ENCODE results near the gene SLC22A9. TPM values are rescaled to one million over a fixed set of nuclear protein-coding genes. Genes with fewer than 3 reads are reported as not detected.

The SLC22A9 gene
- total RNA-seq, 6 experiments from 2014 or later, result 12.5 to 19.4 (median 15.3) TPM

DNA sequence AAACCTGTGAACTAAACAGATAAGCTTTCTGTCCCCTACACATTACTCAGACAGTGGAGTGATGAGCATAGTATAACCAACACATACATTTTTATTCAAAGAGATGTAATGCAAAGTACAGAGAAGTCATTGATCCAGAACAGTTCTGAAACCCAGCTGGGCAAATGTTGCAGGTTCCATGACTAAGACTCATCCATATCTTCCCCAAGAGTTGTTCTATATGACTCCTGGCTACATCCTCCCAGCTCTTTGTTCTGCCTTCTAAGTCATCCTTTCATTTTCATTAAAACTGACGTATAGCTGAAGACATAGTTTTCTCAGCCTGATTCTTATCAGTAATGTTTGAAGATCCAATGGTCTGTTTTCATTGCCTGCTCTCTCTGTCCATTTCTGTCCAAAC, 74.1 kb downstream of the SLC22A9 start:
- no peak for ATAC-seq
- Histone ChIP-seq H3K36me3 (no peaks in the 10 kb centered on the region), H3K27me3 (no peaks in the 10 kb centered on the region), H3K27ac (no peak overlapping the region), H3K4me3 (no peak overlapping the region), H3K4me1 (no peaks in the 10 kb centered on the region), H3K9me3 (no peaks in the 10 kb centered on the region)
- no peak for TF ChIP-seq POLR2A (IDR thresholded peaks at IDR 0.05)
- TF ChIP-seq, protein P1, sequence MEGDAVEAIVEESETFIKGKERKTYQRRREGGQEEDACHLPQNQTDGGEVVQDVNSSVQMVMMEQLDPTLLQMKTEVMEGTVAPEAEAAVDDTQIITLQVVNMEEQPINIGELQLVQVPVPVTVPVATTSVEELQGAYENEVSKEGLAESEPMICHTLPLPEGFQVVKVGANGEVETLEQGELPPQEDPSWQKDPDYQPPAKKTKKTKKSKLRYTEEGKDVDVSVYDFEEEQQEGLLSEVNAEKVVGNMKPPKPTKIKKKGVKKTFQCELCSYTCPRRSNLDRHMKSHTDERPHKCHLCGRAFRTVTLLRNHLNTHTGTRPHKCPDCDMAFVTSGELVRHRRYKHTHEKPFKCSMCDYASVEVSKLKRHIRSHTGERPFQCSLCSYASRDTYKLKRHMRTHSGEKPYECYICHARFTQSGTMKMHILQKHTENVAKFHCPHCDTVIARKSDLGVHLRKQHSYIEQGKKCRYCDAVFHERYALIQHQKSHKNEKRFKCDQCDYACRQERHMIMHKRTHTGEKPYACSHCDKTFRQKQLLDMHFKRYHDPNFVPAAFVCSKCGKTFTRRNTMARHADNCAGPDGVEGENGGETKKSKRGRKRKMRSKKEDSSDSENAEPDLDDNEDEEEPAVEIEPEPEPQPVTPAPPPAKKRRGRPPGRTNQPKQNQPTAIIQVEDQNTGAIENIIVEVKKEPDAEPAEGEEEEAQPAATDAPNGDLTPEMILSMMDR (IDR thresholded peaks at IDR 0.05), result no peak
- no peak for DNase-seq
- intact Hi-C loops (cut with DNase I), result no loop called here
- WGBS (ENCODE audit: insufficient coverage, low coverage, low lambda C conversion rate, missing lambda C conversion rate), result 35% methylated on average over 1 of the region's 1 CpG

DNA sequence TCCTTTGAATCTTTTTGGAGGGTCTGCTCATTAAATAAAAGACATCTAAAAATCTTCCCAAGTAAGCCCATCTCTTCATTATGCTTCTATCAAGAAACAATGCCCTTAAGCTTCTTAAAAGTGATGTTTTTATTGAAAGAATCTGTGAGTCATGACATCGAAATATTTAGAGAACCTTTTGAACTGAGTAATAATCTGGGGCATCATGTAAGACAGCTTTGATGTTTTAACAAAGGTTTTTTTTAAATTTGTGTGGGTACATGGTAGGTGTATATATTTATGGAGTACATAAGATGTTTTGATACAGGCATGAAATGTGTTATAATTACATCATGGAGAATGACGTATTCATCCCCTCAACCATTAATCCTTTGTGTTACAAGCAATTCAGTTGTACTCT, 74.6 kb downstream of the SLC22A9 start:
- no peak overlapping the region for H3K27ac ChIP-seq
- no peaks in the 10 kb centered on the region for H3K9me3 ChIP-seq
- no peak overlapping the region for H3K4me3 ChIP-seq
- no peaks in the 10 kb centered on the region for H3K4me1 ChIP-seq
- intact Hi-C loops (cut with DNase I), result no loop called here
- 63% methylated on average over 2 of the region's 2 CpGs for WGBS (ENCODE audit: insufficient coverage, low coverage, low lambda C conversion rate, missing lambda C conversion rate)
- no peak for TF ChIP-seq POLR2A (IDR thresholded peaks at IDR 0.05)
- TF ChIP-seq, protein P1 (IDR thresholded peaks at IDR 0.05), result no peak
- ATAC-seq (no peak), DNase-seq (no peak)
- H3K27me3 ChIP-seq, result no peaks in the 10 kb centered on the region
- no peaks in the 10 kb centered on the region for H3K36me3 ChIP-seq

DNA sequence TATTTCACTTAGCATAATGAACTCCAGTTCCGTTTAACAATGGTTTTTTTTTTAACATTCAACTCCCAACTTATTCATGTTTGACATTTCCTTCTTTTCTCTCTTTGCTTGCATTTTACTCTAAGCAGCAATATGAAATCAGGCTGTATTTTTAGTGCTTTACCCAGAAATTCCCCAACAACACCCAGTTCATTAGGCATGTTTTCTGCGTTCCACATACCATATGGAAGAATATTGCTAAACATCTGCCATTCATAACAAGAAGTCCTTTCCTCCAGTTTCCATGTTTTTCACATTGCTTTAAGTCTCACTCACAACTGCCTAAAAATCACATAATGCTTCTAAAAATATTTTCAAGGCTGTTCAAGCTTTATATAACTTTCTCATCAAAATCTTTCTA, 75.5 kb downstream of the SLC22A9 start:
- Histone ChIP-seq H3K27ac (no peak overlapping the region), H3K27me3 (no peaks in the 10 kb centered on the region), H3K9me3 (no peaks in the 10 kb centered on the region), H3K4me3 (no peak overlapping the region), H3K36me3 (no peaks in the 10 kb centered on the region), H3K4me1 (no peaks in the 10 kb centered on the region)
- intact Hi-C loops (cut with DNase I), result no loop called here
- 69% methylated on average over 2 of the region's 2 CpGs for WGBS (ENCODE audit: insufficient coverage, low coverage, low lambda C conversion rate, missing lambda C conversion rate)
- TF ChIP-seq, protein P1 (IDR thresholded peaks at IDR 0.05), result no peak
- no peak for TF ChIP-seq POLR2A (IDR thresholded peaks at IDR 0.05)
- no peak for ATAC-seq
- no peak for DNase-seq

DNA sequence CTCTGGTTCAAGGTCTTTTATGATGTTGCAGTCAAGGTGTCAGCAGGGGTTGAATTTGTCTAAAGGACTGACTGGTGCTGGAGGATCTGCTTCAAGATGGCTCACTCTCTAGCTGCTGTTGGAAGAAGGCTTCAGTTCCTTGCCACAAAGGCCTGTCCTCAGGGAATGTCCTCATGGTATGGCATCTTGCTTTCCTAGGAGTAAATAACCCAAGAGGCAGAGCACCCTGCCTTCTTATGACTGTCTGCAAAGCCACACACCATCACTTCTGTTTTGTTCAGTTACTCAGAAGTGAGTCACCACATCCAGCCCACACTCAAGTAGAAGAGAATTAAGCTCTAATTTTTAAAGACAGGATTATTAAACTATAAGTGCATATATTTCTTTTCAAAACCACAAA, 76.1 kb downstream of the SLC22A9 start:
- Histone ChIP-seq H3K27ac (no peak overlapping the region), H3K4me3 (no peak overlapping the region), H3K27me3 (no peaks in the 10 kb centered on the region), H3K9me3 (no peaks in the 10 kb centered on the region), H3K4me1 (no peaks in the 10 kb centered on the region), H3K36me3 (no peaks in the 10 kb centered on the region)
- intact Hi-C loops (cut with DNase I), result no loop called here
- TF ChIP-seq, protein P1 (IDR thresholded peaks at IDR 0.05), result no peak
- ATAC-seq (no peak), DNase-seq (no peak)

DNA sequence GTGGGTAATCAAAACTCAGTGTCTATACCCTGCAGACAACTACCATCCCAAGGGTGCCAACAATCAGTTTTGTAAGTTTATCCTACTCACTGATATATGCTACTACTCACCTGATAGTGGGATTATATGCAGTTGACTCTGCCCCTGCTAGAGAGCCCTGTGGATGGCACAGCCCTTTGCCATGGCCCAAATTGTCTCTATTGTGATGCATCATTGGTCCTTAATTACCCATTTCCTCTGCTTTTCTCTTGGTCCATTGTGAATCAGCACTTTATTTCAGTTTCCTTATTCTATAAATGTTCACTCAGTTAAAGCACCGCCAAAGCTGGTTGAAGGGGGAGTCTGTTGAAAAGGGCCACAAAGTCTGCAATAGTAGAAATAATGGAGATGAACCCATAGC, 79.1 kb downstream of the SLC22A9 start:
- Histone ChIP-seq H3K9me3 (no peaks in the 10 kb centered on the region), H3K4me3 (no peak overlapping the region), H3K36me3 (no peaks in the 10 kb centered on the region), H3K27ac (no peak overlapping the region), H3K27me3 (no peaks in the 10 kb centered on the region), H3K4me1 (no peaks in the 10 kb centered on the region)
- DNase-seq, result no peak
- TF ChIP-seq POLR2A (IDR thresholded peaks at IDR 0.05), result no peak
- TF ChIP-seq, protein P1 (IDR thresholded peaks at IDR 0.05), result no peak
- WGBS (ENCODE audit: insufficient coverage, low coverage, low lambda C conversion rate, missing lambda C conversion rate), result 23% methylated on average over 1 of the region's 1 CpG
- no peak for ATAC-seq
- intact Hi-C loops (cut with DNase I), result no loop called here
